HG03139 (cell line): ENCODE measurements around the gene MACROH2A1.

Source experiments
- ATAC-seq: cut with Tn5 transposase; IDR thresholded peaks from one replicate; pipeline ENCODE4 v1.9.1; 2021; ENCODE audit not compliant: unreplicated experiment

The MACROH2A1 gene

DNA sequence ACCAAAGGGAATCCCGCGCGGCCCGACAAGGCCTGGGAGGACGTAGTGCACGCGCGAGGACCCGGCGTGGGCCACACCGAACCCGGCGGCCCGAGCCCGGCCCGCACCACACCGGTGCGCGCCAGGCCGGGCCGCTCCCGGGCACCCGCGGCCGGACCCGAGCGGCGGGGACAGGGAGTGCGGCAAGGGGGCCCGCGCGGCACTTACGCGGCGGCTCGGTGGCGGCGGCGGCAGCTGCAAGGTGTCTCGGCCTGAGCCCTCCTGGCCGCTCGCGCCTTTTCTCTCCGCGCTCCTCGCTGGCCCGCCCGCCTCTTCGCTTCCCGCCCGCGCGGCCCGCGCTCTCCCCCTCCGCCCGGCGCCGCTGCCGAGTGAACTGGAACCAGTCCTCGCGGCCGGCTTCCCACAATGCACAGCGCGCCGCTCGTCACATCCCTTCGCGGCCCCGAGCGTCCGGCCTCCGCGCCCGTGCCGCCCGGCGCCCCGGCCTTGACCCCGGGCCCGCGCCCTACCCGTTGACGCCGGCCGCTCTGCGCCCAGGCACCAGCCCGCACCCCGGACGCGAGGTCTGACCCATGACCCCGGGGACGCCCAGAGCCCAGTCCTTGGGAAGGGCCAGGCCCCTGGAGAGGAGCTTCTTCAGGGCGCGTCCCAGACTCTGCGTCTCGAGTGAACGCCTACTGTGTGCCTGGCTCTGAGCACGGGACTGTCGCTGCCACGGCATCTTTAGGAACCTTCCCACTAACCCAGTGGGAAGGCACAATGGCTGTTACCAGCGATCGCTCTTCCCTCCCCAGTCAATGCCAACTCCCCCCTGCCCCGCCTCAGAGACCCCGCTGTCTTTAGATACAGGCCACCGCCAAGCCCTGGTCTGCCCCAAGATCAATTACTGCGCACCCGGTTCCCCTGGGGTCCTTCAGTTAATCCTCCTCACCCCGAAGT is at the start of gene MACROH2A1:
Gene MACROH2A1 (minus strand): TSS at position 377 of the 939 bp plus-strand sequence. CDS start 10,138 bp downstream, outside the sequence.
- peak; percentile 80 for ATAC-seq

DNA sequence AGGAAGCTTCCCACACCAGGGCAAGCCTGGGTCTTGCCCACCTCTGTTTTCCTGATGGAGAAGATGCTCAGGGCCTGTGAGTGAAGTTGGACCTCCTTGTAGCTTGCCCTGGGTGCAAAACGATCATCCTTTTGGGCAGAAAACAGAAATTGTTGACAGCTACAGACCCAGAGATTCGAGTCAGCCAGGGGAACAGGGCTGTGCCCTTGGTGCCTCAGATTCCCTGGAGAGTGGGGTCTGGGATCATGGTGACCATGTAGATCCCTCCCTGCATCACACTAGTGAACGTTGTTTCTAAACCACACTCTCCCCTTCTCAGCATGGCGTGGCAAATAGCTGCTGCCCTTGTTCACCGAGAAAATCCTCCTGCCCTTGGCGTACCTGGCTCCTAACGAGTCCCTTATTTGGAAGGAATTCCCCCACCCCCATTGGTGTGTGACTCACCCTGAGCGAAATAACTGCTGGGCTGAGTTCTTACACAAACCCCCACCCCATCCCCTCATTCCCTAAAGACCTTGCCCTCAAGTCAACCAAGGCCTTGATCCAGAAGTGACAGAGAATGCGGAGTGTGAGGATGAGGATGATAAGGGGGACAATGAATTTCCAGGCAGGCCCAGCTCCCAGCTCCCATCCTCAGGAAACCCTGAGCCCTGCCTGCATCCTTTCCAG is 49.2 kb upstream of the MACROH2A1 start:
- ATAC-seq, result no peak

DNA sequence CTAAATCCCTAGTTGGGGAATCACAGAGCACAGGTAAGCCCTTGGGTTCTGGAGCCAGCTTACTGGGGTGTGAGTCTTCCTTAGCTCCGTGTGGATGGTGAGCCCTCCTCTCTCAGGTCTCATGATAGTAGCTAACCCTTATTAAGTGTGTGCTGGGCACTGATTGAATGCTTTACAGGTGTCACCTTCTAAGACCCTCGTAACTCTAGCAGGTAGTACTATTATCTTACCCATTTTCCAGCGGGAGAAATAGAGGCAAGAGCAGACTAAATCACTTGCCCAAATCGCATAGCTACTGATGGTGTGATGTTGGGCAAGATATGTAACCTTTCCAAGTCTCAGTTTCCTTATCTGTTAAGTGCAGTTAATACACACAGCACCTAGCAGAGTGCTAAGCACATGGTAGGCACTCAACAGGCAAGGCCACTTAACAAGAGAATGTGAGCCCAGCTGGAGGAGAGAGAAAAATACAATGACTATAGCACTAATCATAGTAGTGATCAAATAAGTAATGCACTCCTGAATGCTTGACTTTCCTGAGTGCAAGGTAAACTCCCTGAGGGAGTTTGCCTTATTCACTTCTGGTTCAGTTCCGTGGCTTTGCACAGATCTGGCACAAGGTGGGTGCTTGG is 48.4 kb upstream of the MACROH2A1 start, which contains the start of gene DCANP1:
Gene DCANP1 (minus strand): TSS at position 51 of the 632 bp plus-strand sequence. CDS start 240 bp downstream, outside the sequence.
- ATAC-seq, result no peak

DNA sequence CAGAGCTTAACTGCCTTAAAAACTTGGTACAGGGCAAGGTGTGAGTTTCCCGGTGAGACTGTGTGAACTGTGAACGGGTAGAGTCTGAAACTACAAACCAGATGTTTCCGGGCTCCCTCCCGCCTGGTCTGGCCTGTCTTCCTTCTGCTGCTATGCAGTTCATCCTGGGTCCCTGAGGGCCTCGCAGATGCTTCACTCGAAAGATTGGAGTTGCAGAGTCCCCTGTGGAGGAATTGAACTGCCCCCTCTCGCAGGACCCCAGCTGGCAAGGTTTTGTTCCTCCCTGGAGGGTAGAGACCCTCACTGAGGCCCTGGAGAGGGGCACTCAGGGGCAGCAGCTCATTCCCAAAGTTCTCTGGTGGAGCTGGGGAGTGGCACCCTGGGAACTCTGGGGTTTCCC is 47.6 kb upstream of the MACROH2A1 start:
- no peak for ATAC-seq

DNA sequence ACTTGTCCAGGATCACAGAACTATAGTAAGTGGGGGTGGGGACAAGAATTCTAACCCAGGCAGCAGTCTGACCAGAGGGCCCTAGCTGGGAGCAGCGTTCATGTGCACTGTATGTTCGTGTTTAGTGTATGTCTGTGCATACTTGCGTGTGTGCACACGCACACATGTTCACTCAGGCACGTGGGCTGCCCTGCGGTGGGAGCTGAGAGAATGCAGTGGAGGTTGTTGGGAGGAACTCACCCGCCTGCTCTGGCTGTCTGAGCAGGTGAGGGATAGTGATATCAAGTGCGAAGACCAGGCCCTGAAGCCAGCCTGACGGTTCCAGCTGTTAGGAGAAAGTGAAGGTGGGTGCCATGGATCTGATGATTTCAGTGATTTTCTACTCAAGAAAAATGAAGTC is 47.2 kb upstream of the MACROH2A1 start:
- ATAC-seq, result no peak

DNA sequence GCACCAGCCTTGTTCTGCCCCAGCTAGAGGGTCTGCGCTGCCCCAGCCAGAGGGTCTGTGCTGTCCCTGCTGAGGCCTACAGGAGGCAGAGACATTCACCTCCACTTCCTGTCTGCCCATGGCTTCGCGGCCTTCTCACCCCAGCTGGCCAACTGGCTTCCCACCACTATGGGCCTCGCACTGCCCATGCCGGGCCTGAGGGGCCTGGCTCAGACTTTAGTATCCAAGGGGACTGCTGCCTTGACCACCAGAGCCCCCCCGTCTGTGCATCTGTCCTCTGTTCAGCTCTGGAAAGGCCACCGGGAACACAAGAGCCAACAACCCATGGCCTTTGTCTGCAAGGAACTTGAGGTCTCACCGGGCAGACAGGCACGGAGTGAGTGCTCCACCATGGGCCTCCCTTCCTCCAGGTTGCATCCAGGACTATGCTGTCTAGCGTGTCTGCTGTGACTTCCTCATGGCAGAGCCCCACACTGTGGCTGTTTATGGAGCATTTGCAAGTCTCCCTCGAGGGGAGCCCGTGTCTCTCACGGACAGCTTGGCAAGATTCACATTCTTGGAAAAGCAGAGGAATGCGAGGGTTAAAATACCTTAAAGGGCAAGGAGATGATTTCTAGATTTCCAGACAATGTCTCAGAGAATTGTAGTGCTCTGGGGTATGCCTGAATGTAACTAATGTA is 46.4 kb upstream of the MACROH2A1 start:
- ATAC-seq, result no peak

DNA sequence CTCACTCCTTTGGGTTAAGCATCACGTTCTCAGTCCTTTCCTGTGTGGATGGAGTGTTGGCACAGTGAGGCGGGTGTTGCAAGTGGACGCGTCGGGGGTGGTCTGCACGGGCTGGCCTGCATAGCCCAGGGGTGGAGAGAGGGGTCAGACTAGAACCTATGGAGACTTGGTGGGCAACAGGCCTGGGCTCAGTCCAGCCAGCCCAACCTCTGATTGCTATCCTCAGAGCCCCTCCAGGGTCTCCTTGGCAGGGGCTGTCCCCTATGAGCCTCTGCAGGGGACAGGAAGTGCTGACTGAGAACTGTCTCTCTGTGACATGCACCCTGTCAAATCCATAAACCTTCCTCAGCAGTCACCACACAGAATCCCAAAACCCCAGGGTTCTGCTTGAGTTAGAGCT is 45.9 kb upstream of the MACROH2A1 start:
- no peak for ATAC-seq

DNA sequence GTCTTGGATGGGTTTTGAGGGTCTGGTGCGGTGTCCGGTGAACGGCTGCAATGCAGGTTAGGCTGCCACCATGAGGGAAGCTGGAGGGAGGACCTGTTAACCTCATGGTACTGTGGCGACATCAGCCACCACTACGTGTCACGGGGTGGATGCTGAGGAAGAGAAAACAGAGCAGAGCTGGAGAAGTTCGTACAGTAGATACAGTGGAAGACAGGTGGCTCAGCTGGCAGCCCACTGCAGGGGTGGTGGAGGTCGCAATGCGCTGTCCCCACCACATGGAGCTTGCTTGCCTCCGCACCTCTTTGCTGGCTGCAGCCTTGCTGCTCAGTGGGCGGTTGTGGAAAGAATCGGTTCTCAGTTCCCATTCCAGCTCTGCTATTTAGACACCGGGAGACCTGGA is 45.3 kb upstream of the MACROH2A1 start:
- ATAC-seq, result no peak

DNA sequence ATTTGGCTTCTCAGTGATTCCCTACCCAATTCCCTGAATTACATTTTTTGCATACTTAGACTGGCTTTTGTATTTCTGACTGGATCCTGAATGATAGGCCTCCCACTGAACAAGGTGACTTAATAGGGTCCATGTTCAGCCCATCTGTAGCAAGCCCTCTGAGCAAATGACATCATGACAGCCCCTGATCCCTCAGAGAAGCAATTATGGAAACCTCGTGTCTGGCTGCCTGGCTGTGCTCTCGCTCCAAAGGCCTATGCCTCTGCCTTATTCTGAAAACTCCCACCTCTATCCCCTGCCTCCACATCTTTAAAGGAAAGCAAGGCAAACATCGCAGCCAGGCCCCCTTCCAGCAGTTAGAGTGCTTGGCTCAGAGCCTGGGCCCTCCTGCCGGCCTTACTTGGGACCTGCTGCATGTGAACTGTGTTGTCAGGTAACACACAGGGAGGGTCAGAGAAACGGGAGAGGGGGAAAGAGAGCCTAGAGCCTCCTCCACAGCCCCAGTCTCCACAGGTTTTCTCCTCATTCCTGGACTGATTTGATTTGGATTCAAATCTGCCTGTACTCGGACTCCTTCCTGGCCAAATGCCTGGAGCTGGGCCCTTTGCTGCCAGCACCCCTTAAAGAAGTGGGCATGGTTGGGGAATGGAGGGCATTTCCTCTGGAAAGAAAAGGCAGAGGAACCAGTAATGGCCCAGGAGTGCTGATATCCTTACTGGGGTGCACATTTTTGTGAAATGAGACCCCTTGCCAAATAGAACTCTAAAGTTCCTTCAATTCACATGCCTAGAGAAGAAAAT is 44.3 kb upstream of the MACROH2A1 start:
- ATAC-seq, result no peak

DNA sequence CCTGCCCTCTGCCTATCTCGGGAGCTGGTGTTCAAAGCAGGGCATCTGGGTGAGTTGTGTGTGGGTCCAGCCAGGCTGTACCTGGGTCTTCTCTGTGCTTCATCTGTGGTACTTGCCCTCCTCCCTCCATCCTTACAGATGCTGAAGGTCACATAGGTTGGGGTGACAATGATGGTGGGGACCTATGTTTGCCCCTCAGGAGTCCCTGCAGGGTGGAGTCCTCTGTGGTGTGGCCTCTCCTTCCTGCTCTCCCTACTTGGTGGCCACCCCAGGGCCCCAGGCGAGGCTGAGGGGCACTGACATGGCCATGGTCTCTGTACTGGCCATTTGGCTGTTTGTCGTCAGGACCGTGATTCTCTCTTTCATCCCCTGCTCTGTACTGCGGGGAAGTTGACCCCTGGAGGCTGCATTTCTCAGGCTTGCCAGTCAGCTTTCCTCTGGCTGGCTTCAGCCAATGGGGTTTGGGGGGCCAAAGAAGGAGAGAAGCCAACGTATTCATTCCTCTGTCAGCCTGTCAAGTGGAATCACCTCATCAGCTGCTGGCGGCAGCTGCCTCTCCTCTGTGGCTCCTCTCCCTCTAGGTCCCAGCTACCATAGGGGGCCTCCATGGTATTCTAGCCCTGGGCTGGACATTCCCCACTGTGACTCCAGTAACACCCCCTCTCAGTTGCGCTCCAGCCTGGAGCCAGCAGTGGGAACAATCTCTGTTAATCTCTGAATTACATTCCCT is 43.6 kb upstream of the MACROH2A1 start:
- no peak for ATAC-seq

DNA sequence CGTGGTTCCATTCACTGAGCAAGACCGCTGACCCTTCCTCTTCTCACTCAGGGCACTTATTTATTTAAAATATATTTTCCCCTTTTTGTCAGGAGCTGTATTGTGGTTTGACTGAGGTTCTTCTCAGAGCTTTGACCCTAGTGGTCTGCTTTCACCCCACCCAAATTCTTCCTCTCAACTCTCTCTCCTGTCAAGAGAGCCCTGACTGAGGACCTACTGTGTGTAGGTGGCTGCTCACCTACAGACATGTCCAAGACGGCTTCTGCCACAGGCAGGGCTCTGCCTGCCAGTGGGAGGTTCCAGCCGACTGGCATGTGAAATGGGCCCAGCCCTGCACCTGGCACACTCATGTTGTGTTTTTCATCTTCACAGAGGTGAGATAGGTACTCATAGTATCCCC is 42.9 kb upstream of the MACROH2A1 start:
- no peak for ATAC-seq

DNA sequence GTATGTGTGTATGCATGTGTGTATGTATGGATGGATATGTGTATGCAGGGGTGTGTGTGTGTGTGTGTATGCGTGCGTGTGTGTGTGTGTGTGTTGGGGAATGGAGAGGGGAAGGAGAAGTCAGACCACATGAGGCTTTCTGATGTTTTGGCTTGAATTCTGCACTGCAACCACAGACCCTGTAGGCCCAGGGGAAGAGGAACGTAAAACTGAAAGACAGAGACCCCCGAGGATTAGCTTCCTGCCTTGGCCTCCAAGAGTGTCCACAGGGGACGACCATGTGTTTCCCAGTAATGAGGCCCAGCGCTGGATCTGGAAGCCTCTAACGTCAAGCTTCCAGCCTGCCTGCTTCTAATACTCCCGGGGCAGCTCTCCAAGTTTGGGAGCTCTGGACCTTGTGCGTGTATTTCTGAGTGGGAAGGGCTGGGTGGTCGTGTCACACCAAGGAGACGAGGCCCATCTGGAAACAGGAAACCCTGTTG is 42.4 kb upstream of the MACROH2A1 start:
- ATAC-seq, result no peak

DNA sequence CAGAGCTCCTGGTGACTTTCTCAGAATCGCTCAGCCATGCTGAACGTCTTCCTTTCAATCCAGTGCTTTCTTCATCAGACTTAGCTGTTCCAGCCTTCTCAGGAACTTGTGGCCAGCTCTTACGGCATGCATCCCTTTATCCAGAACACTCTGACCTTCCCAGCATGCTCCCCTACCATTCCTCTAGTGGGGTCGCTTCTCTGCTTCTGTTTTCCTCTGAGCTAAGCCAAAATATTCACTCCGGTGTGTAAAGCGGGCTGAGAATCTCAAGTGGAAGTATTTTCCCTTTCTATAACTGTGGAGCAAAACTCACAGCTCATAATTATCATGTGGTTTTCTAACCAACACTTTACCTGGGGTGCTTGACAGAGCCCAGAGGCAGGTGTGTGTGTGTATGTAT is 41.9 kb upstream of the MACROH2A1 start:
- no peak for ATAC-seq

DNA sequence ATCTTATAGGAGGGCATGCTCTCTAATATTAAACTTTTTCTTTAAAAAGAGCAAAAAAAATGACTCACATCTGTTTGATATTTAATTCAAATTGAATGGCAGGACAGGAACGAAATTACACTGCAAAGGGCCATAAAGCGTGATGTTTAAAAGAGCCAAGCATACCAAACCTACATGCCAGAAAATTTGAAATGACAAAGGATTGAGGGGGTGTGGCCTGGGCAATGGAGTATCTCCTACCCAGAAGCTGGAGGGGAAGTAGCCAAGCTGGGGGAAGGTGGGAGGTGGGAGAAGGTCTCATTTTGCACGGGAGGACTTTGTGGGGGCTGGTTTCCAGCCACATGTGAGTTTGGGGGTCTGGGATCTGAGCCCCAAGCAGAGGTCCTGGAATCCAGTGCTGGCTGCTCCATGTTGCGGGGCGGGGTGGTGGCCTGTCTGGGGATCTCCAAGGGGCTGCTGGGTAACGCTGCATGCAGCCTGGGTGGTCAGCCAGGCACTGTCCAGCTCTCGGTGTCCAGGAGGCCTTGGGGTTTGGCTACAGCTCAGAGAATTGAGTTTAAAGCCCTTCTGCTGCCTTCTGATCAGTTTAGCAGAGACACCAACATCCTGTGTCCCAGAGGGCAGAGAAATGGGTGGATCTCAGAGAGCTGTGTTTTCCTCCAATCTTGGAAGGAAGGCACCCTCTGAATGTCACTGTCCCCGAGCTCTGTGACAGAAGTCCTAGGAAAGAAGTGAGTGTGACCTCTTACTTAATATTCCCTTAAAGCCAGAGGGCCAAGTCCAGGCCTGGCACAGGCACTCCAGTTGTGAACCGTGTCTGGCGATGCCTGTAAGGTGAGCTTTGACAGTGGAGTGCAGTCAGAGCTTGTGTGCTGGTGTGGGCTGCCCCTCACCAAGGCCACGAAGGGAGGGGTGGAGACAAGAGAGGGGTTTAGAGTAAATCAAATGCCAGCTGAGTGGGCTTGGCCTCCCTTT is 40.5 kb upstream of the MACROH2A1 start:
- no peak for ATAC-seq

DNA sequence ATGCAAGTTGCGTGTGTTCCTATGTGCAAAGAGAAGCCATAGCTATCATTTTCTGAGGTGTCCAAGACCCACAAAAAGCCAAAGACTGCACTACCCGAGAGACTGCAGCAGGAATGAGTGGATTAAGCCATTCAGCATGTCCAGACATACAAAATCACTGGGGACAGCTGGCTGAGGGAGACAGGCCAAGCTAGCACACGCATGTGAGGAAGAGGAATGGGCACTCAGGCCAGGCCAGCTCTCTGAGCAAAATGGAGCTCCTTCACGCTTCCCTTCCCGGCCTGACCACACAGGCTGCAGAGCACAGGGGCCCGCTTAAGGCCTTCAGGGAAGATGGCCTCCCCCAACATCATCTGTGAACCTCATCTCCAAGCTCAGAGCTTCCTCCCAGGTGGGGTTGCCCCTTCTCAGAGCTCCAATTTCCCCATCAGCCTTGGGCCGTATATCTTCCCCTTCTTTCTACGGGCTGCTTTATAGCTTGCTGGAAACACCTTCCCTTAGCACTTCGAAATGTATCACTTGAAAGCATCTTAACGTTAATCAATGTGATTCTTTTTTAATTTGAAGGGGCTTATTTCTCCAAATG is 39.7 kb upstream of the MACROH2A1 start:
- no peak for ATAC-seq

DNA sequence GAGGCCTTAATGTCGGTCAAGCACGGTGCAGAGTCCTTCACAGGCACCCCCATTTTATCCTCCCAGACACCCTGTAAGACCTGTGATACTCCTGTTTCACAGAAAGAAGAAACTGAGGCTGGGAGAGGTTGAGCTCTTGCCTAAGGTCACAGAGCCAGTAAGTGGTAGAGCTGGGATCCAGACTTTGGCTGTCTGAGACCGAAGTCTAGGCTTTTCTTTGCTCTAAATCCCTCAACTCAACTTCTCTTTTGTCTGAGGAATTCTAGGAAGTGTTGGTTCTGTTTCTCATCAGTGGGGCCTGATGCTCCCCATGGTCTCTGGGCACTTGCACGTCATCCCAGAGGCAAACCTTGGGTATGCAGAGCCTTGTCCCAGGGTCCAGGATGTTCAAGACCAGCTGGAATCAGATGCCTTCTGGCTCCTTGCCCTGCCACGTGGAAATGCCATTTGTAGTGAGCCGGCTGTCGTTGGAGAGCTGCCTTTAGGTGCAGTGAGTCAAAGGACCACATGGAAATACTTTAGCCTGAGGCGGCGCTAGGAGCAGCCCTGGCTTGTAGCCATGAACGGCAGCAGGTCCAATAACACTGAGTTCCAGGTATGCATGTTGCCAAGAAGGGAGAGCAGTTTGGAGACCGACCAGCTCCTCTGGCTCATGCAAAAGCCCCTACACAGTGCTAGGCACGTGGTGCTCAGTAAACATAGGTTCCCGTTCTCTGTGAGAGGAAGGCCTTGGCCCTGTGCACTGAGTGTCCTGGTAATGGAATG is 38.9 kb upstream of the MACROH2A1 start:
- ATAC-seq, result no peak

DNA sequence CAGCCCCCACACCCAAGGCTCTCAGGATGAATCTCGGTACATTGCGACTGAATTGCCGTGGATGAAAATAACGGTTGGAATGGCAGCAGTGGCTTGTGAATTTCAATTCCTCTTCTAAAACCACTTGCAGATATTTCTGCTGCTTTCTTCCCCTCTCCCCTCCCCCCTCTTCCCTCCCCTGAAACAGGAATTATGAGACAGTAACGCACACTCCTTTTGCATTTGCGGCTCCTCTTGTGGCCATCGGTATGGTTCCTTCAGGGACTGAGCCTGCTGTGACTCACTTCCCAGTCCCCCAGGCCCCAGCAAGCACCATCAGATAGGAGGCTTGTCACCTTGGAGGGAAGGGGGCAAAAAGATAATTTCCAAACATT is 38.4 kb upstream of the MACROH2A1 start:
- ATAC-seq, result no peak
